DOHH2 (cell line): ENCODE data around the gene DTNB.

Source experiments
- EZH2phosphoT487 ChIP-seq: fragments of 200-600 bp; sonication (generic); IDR thresholded peaks from 2 replicates; pipeline ENCODE4 v1.6.1; 2017; ENCODE audit warnings: borderline replicate concordance, mild to moderate bottlenecking, antibody characterized with exemption, low read length, moderate library complexity, mixed read lengths
- TF ChIP-seq, protein P1 (sequence below): fragments of 200-600 bp; sonication (generic); IDR thresholded peaks from one replicate; pipeline ENCODE4 v1.5.1; 2014; ENCODE audit warnings: antibody characterized with exemption, mild to moderate bottlenecking, low read depth, low read length; ENCODE audit not compliant: poor library complexity, severe bottlenecking

DNA sequence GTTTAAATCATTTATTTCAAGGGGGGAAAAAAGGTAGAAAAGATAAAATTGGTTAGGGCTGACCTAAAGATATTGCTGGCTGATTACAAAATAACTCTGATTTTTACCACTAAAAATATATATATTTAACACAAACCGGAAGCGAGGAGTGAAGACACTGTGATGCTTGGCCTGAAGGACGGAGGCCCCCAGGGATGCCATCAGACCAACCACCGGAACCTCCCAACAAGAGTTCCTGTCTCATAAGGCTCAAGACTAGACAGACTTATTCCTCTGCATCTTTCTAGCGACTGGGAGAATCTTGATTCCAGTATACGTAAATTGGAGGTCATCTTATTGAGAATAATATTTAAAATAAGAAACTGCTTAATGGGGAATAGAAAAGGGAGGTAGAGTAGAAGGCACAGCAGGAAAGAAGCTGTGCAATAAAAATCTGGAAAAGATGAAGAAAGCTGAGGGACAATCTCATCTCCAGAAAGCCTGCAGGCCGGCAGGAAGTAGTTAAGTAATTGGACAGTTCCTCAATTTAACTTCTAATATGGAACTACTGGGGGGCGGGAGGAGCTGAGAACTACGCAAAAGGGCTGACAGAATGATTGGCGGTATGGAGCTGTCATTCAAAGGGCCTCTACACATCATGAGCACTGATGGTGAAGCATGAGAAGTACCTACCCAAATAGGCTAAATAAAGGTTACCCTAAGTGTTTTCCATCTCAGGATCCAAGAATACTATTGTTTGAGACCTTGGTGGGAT is 91.1 kb downstream of the DTNB start:
- TF ChIP-seq, protein P1, sequence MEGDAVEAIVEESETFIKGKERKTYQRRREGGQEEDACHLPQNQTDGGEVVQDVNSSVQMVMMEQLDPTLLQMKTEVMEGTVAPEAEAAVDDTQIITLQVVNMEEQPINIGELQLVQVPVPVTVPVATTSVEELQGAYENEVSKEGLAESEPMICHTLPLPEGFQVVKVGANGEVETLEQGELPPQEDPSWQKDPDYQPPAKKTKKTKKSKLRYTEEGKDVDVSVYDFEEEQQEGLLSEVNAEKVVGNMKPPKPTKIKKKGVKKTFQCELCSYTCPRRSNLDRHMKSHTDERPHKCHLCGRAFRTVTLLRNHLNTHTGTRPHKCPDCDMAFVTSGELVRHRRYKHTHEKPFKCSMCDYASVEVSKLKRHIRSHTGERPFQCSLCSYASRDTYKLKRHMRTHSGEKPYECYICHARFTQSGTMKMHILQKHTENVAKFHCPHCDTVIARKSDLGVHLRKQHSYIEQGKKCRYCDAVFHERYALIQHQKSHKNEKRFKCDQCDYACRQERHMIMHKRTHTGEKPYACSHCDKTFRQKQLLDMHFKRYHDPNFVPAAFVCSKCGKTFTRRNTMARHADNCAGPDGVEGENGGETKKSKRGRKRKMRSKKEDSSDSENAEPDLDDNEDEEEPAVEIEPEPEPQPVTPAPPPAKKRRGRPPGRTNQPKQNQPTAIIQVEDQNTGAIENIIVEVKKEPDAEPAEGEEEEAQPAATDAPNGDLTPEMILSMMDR: no peak
- no peak for TF ChIP-seq EZH2phosphoT487
